Lung (tissue), 12 donors: Measurements from ENCODE around the gene AIFM3. TPM values are rescaled to one million over a fixed set of nuclear protein-coding genes. Genes with fewer than 3 reads are reported as not detected.

Experiments used
- ATAC-seq: fragments of 200-7000 bp; cut with Tn5 transposase; one replicate; pipeline ENCODE4 v1.9.1; 2020; ENCODE audit warnings: moderate number of reproducible peaks; ENCODE audit not compliant: insufficient read depth, low FRiP score
- DNase-seq, 3 donors: peaks; one replicate each; pipeline ENCODE4 v3.0.0-alpha.2; 2013 to 2017
- H3K27ac ChIP-seq, 2 donors: one replicate each; pipeline ENCODE4 v1.5.1; 2013; ENCODE audit warnings: mild to moderate bottlenecking in 2 of 2, moderate library complexity in 2 of 2, control low read depth in 1 of 2, inconsistent platforms in 1 of 2, low read depth in 1 of 2, low read length in 1 of 2
- H3K27me3 ChIP-seq, 3 donors: one replicate each; pipeline ENCODE4 v1.5.1; 2013; ENCODE audit warnings: low read length in 2 of 3; ENCODE audit not compliant: control insufficient read depth in 3 of 3, insufficient read depth in 3 of 3
- H3K36me3 ChIP-seq, 4 donors: one replicate each; pipeline ENCODE4 v1.5.1; 2013; ENCODE audit warnings: low read length in 4 of 4, mild to moderate bottlenecking in 1 of 4, moderate library complexity in 1 of 4; ENCODE audit not compliant: control insufficient read depth in 4 of 4, insufficient read depth in 4 of 4
- H3K4me1 ChIP-seq, 5 donors: one replicate each; pipeline ENCODE4 v1.5.1; 2013; ENCODE audit warnings: low read length in 5 of 5, mild to moderate bottlenecking in 2 of 5, moderate library complexity in 1 of 5; ENCODE audit not compliant: control insufficient read depth in 5 of 5, insufficient read depth in 5 of 5
- H3K4me3 ChIP-seq: one replicate; pipeline ENCODE4 v1.5.1; 2013; ENCODE audit warnings: mild to moderate bottlenecking, control low read depth, moderate library complexity
- H3K9ac ChIP-seq, 2 donors: one replicate each; pipeline ENCODE4 v1.5.1; 2013; ENCODE audit warnings: low read length in 2 of 2, control low read depth in 1 of 2; ENCODE audit not compliant: insufficient read depth in 1 of 2
- H3K9me3 ChIP-seq, 4 donors: one replicate each; pipeline ENCODE4 v1.5.1; 2013; ENCODE audit warnings: low read length in 3 of 4, mild to moderate bottlenecking in 1 of 4, moderate library complexity in 1 of 4; ENCODE audit not compliant: control insufficient read depth in 4 of 4, insufficient read depth in 3 of 4
- CTCF ChIP-seq: IDR thresholded peaks from 2 replicates; pipeline ENCODE4 v1.5.1; 2012; ENCODE audit warnings: mild to moderate bottlenecking; ENCODE audit errors: control extremely low read depth, extremely low read depth
- WGBS, 2 donors: extraction: QIAGEN DNeasy Blood & Tissue Kit; methylation state at CpG; one replicate each; pipeline ENCODE4 v1.1.7; 2013; 5-methylcytosine and 5-hydroxymethylcytosine counted together
- polyA plus RNA-seq, 2 donors: library from polyadenylated mRNA; stranded (reverse); fragments of 200-250 nt; gene quantifications; one replicate each; pipeline ENCODE4 v1.2.1, GENCODE V29; 2013
- total RNA-seq, 2 donors: library from RNA; depleted of rRNA in 1 of 2; stranded (reverse); fragments of >200 nt in 1 of 2; gene quantifications; one replicate each; pipeline ENCODE4 v1.2.1, GENCODE V29; 2014 to 2021
- donor health status: control.
- donor health status: control.
- donor health status: Bipolar disorder and iron deficiency.
- donor health status: healthy.
- donor health status: DM: yes; HTN: yes; CAD: no.

AIFM3 gene
- total and polyA plus RNA-seq, 4 donors, result 0.48 to 7.5 (median 4.8) TPM

GRCh38 chr22:21022955-21023614, 56.0 kb downstream of the AIFM3 start:
- no peaks in the 10 kb centered on the region for H3K9me3 ChIP-seq
- DNase-seq (no peak), ATAC-seq (no peak)
- no peaks in the 10 kb centered on the region for H3K36me3 ChIP-seq
- H3K4me3 ChIP-seq, result no peak overlapping the region
- H3K27ac ChIP-seq, result no peak overlapping the region
- no peaks in the 10 kb centered on the region for H3K27me3 ChIP-seq
- 80 to 81% methylated on average over 13 of the region's 13 CpGs for WGBS, 2 donors
- peaks cover 0 to 3% (median 0%) of the 10 kb centered on the region in 5 donors for H3K4me1 ChIP-seq
- TF ChIP-seq CTCF, result no peak
- no peak overlapping the region for H3K9ac ChIP-seq

- Histone ChIP-seq H3K9me3 (no peaks in the 10 kb centered on the region), H3K4me1 (peaks cover 0 to 3% (median 0%) of the 10 kb centered on the region in 5 donors), H3K27me3 (no peaks in the 10 kb centered on the region), H3K36me3 (no peaks in the 10 kb centered on the region), H3K9ac (no peak overlapping the region), H3K27ac (no peak overlapping the region), H3K4me3 (no peak overlapping the region)
- TF ChIP-seq CTCF, result no peak
- 57 to 58% methylated on average over 8 of the region's 8 CpGs for WGBS, 2 donors
- ATAC-seq (no peak), DNase-seq (no peak)
Measured at GRCh38 chr22:21025266-21025665, 58.2 kb downstream of the AIFM3 start.

GRCh38 chr22:21025763-21026755, 59.0 kb downstream of the AIFM3 start:
- no peak overlapping the region for H3K4me3 ChIP-seq
- peaks cover 0 to 3% (median 0%) of the 10 kb centered on the region in 5 donors for H3K4me1 ChIP-seq
- H3K36me3 ChIP-seq, result no peaks in the 10 kb centered on the region
- H3K27ac ChIP-seq, result no peak overlapping the region
- ATAC-seq, result no peak
- 88 to 89% methylated on average over 27 of the region's 27 CpGs for WGBS, 2 donors
- TF ChIP-seq CTCF, result no peak
- no peak for DNase-seq
- peaks cover 0 to 2% (median 0%) of the 10 kb centered on the region in 3 donors for H3K27me3 ChIP-seq
- no peaks in the 10 kb centered on the region for H3K9me3 ChIP-seq
- H3K9ac ChIP-seq, result no peak overlapping the region
